ENCODE measurements around the gene RASSF5.
A peak's percentile ranks its signal among the peaks of the same experiment; 100 is the strongest.
"Not testable (repeated sequence)": the region's sequence is repeated elsewhere in the genome, so short reads cannot be mapped to it uniquely, and the experiment has no call there.

The RASSF5 gene

GRCh38 chr1:206575165-206575893 lies 68.0 kb downstream of the RASSF5 start:
- DNase-seq, result no peak

- DNase-seq, result no peak
These were observed 68.8 kb downstream of the RASSF5 start for GRCh38 chr1:206575894-206576737.

GRCh38 chr1:206577626-206578025 lies 70.3 kb downstream of the RASSF5 start:
- no peak for DNase-seq

- DNase-seq, result no peak
These were observed 71.0 kb downstream of the RASSF5 start for GRCh38 chr1:206578068-206578977.

- DNase-seq, result no peak
These were observed 71.6 kb downstream of the RASSF5 start for GRCh38 chr1:206578978-206579374.

- DNase-seq, result peak; percentile 78
These were observed 72.6 kb downstream of the RASSF5 start for GRCh38 chr1:206579747-206580437.

GRCh38 chr1:206580438-206581113 lies 73.2 kb downstream of the RASSF5 start:
- DNase-seq, result no peak

- not testable (repeated sequence) for DNase-seq
These were observed 73.8 kb downstream of the RASSF5 start for GRCh38 chr1:206581114-206581497.

- DNase-seq, result peak; percentile 69
These were observed 74.2 kb downstream of the RASSF5 start for GRCh38 chr1:206581571-206581981.

GRCh38 chr1:206582537-206582936 lies 75.2 kb downstream of the RASSF5 start:
- no peak for DNase-seq

- peak; percentile 60 for DNase-seq
These were observed 75.8 kb downstream of the RASSF5 start for GRCh38 chr1:206582971-206583706.

- DNase-seq, result peak; percentile 85
These were observed 76.6 kb downstream of the RASSF5 start for GRCh38 chr1:206583707-206584648.

- no peak for DNase-seq
These were observed 77.4 kb downstream of the RASSF5 start for GRCh38 chr1:206584683-206585082.

- no peak for DNase-seq
These were observed 79.4 kb downstream of the RASSF5 start for GRCh38 chr1:206586501-206587445.

- no peak for DNase-seq
These were observed 80.6 kb downstream of the RASSF5 start for GRCh38 chr1:206587904-206588303.

- no peak for DNase-seq
These were observed 81.2 kb downstream of the RASSF5 start for GRCh38 chr1:206588492-206588891.

- no peak for DNase-seq
These were observed 81.9 kb downstream of the RASSF5 start for GRCh38 chr1:206589206-206589605.

- DNase-seq, result peak; percentile 54
These were observed 82.9 kb downstream of the RASSF5 start for GRCh38 chr1:206590025-206590758.

All from activated naive CD4-positive, alpha-beta T cell treated with anti-CD3 and anti-CD28 coated beads, Interleukin-2, amount 50 U/mL, for 16 hours (primary cell).